Stimulated activated CD8-positive, alpha-beta memory T cell treated with anti-CD3 and anti-CD28 coated beads, Interleukin-7, amount 100 ng/mL, for 24 hours (primary cell): Measurements from ENCODE around the gene ABHD12.

ENCODE experiments used
- DNase-seq: peaks from one replicate; pipeline ENCODE4 v3.0.0-alpha.2; 2020; ENCODE audit warnings: low read depth

The ABHD12 gene

GRCh38 chr20:25257130-25257529, 133.5 kb downstream of the ABHD12 start:
- no peak for DNase-seq

DNA sequence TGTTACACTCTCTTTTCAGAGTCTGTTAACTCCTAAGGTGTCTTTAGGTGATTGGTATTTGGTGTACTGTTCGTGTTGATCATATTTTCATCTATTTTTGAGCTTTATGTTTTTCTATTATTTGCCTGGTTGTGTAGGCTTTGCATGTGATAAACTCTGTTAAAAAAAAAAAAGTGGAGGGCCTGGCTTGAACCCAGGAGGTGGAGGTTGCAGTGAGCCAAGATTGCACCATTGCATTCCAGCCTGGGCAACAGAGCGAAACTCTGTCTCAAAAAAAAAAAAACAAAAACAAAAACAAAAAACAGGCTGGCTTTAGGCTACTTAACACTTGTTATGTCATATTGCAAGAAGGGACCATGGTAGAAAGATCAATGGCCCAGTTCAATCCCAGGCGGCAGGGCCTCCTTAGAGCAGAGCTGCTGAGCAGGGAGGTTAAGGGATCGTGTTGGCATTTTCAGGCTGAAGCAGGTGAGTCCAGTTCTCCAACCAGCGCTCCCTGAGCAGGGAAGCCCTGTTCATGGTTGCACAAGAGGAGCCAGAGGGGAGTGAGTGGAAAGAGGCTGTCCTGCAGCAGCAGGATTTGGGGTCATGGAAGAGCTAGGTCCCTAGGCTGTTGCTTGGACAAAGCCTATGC, 134.3 kb downstream of the ABHD12 start:
- DNase-seq: no peak

DNA sequence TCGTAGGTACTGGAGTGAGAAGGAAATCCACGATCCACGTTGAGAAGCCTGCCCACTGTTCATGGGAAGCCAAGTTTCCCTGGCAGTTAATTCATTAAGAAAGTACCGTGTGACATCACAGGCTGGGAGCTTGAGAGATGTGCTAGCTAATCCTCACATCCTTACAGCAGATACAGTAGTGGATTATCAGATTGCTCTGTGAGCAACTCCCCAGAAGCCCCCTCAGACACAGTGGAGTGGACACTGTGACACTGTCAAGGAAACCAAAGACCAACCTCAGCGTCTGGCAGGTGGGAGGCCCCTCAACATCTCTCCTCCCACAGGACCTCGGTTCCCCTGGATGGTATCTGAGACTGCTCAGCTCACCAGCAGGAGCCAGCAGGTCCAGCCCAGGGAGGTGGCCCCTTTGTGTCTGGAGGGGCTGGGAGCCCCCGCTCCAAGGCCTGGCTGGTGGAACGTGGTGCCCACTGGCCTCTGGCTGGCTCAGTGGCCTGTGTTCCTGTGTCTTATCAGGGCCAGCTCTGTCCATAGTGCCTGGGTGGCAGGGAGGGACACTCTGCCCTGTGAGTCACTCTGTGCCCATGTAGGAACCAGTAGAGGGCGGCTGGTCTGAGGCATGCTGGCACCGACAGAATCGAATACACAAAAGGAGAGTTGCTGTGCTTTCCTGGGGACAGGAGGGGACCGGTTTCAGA, 135.5 kb downstream of the ABHD12 start:
- DNase-seq: no peak

GRCh38 chr20:25254571-25254970, 136.1 kb downstream of the ABHD12 start:
- no peak for DNase-seq

GRCh38 chr20:25253606-25254275, 136.9 kb downstream of the ABHD12 start:
- no peak for DNase-seq

- DNase-seq: no peak
These were observed 137.8 kb downstream of the ABHD12 start for GRCh38 chr20:25252686-25253421.

- no peak for DNase-seq
These were observed 138.4 kb downstream of the ABHD12 start for GRCh38 chr20:25252230-25252651.

GRCh38 chr20:25251558-25251957, 139.1 kb downstream of the ABHD12 start:
- DNase-seq: no peak

GRCh38 chr20:25251019-25251418, 139.6 kb downstream of the ABHD12 start:
- no peak for DNase-seq

- no peak for DNase-seq
These were observed 140.1 kb downstream of the ABHD12 start for GRCh38 chr20:25250508-25250907.
